Measurements from ENCODE around the gene ST8SIA5. TPM values are rescaled to one million over a fixed set of nuclear protein-coding genes. Genes with fewer than 3 reads are reported as not detected.

ST8SIA5 gene
- total RNA-seq, 1 donor from 2014 or later, result 2.1 TPM

GRCh38 chr18:46750626-46751025 lies 6.2 kb downstream of the ST8SIA5 start:
- Histone ChIP-seq H3K9ac (ENCODE audit: low read depth in 1 of 3, low read length in 3 of 3) (no peak overlapping the region), H3K9me3 (ENCODE audit: control insufficient read depth in 3 of 3, low read length in 3 of 3) (no peaks in the 10 kb centered on the region), H3K27me3 (ENCODE audit: control insufficient read depth in 3 of 3, insufficient read depth in 3 of 3, low read length in 3 of 3) (peaks cover 0 to 3% (median 0%) of the 10 kb centered on the region in 3 donors), H3K4me1 (ENCODE audit: control insufficient read depth in 3 of 3, insufficient read depth in 3 of 3, low read length in 3 of 3) (peaks cover 0 to 24% (median 15%) of the 10 kb centered on the region in 3 donors), H3K36me3 (ENCODE audit: control insufficient read depth in 3 of 3, insufficient read depth in 3 of 3, low read length in 3 of 3) (no peaks in the 10 kb centered on the region), H3K4me3 (ENCODE audit: low read length in 3 of 3) (no peak overlapping the region), H3K27ac (ENCODE audit: low read depth, low read length) (no peak overlapping the region)

GRCh38 chr18:46748466-46748865 lies 8.4 kb downstream of the ST8SIA5 start:
- H3K27ac ChIP-seq (ENCODE audit: low read depth, low read length), result no peak overlapping the region
- no peak overlapping the region for H3K9ac ChIP-seq (ENCODE audit: low read depth in 1 of 3, low read length in 3 of 3)
- no peaks in the 10 kb centered on the region for H3K36me3 ChIP-seq (ENCODE audit: control insufficient read depth in 3 of 3, insufficient read depth in 3 of 3, low read length in 3 of 3)
- no peaks in the 10 kb centered on the region for H3K27me3 ChIP-seq (ENCODE audit: control insufficient read depth in 3 of 3, insufficient read depth in 3 of 3, low read length in 3 of 3)
- H3K9me3 ChIP-seq (ENCODE audit: control insufficient read depth in 3 of 3, low read length in 3 of 3), result no peaks in the 10 kb centered on the region
- H3K4me1 ChIP-seq (ENCODE audit: control insufficient read depth in 3 of 3, insufficient read depth in 3 of 3, low read length in 3 of 3), result peaks cover 0 to 5% (median 0%) of the 10 kb centered on the region in 3 donors
- no peak overlapping the region for H3K4me3 ChIP-seq (ENCODE audit: low read length in 3 of 3)

- Histone ChIP-seq H3K9me3 (ENCODE audit: control insufficient read depth in 3 of 3, low read length in 3 of 3) (no peaks in the 10 kb centered on the region), H3K36me3 (ENCODE audit: control insufficient read depth in 3 of 3, insufficient read depth in 3 of 3, low read length in 3 of 3) (no peaks in the 10 kb centered on the region), H3K27me3 (ENCODE audit: control insufficient read depth in 3 of 3, insufficient read depth in 3 of 3, low read length in 3 of 3) (no peaks in the 10 kb centered on the region), H3K9ac (ENCODE audit: low read depth in 1 of 3, low read length in 3 of 3) (no peak overlapping the region), H3K4me1 (ENCODE audit: control insufficient read depth in 3 of 3, insufficient read depth in 3 of 3, low read length in 3 of 3) (no peaks in the 10 kb centered on the region), H3K27ac (ENCODE audit: low read depth, low read length) (no peak overlapping the region), H3K4me3 (ENCODE audit: low read length in 3 of 3) (no peak overlapping the region)
These were observed 16.8 kb downstream of the ST8SIA5 start for GRCh38 chr18:46740046-46740445.

GRCh38 chr18:46738491-46738890 lies 18.4 kb downstream of the ST8SIA5 start:
- no peak overlapping the region for H3K9ac ChIP-seq (ENCODE audit: low read depth in 1 of 3, low read length in 3 of 3)
- no peaks in the 10 kb centered on the region for H3K9me3 ChIP-seq (ENCODE audit: control insufficient read depth in 3 of 3, low read length in 3 of 3)

GRCh38 chr18:46736736-46737135 lies 20.1 kb downstream of the ST8SIA5 start:
- Histone ChIP-seq H3K9me3 (ENCODE audit: control insufficient read depth in 3 of 3, low read length in 3 of 3) (no peaks in the 10 kb centered on the region), H3K4me3 (ENCODE audit: low read length in 3 of 3) (no peak overlapping the region)

More at GRCh38 chr18:46738491-46738890, 18.4 kb downstream of the ST8SIA5 start:
- Histone ChIP-seq H3K27ac (ENCODE audit: low read depth, low read length) (no peak overlapping the region), H3K4me3 (ENCODE audit: low read length in 3 of 3) (no peak overlapping the region), H3K36me3 (ENCODE audit: control insufficient read depth in 3 of 3, insufficient read depth in 3 of 3, low read length in 3 of 3) (no peaks in the 10 kb centered on the region), H3K4me1 (ENCODE audit: control insufficient read depth in 3 of 3, insufficient read depth in 3 of 3, low read length in 3 of 3) (no peaks in the 10 kb centered on the region), H3K27me3 (ENCODE audit: control insufficient read depth in 3 of 3, insufficient read depth in 3 of 3, low read length in 3 of 3) (no peaks in the 10 kb centered on the region)

GRCh38 chr18:46736135-46736534 lies 20.7 kb downstream of the ST8SIA5 start:
- Histone ChIP-seq H3K36me3 (ENCODE audit: control insufficient read depth in 3 of 3, insufficient read depth in 3 of 3, low read length in 3 of 3) (no peaks in the 10 kb centered on the region), H3K4me1 (ENCODE audit: control insufficient read depth in 3 of 3, insufficient read depth in 3 of 3, low read length in 3 of 3) (no peaks in the 10 kb centered on the region), H3K27me3 (ENCODE audit: control insufficient read depth in 3 of 3, insufficient read depth in 3 of 3, low read length in 3 of 3) (no peaks in the 10 kb centered on the region)

More at GRCh38 chr18:46736736-46737135, 20.1 kb downstream of the ST8SIA5 start:
- H3K9ac ChIP-seq (ENCODE audit: low read depth in 1 of 3, low read length in 3 of 3), result no peak overlapping the region
- no peaks in the 10 kb centered on the region for H3K36me3 ChIP-seq (ENCODE audit: control insufficient read depth in 3 of 3, insufficient read depth in 3 of 3, low read length in 3 of 3)
- no peaks in the 10 kb centered on the region for H3K4me1 ChIP-seq (ENCODE audit: control insufficient read depth in 3 of 3, insufficient read depth in 3 of 3, low read length in 3 of 3)
- no peak overlapping the region for H3K27ac ChIP-seq (ENCODE audit: low read depth, low read length)
- no peaks in the 10 kb centered on the region for H3K27me3 ChIP-seq (ENCODE audit: control insufficient read depth in 3 of 3, insufficient read depth in 3 of 3, low read length in 3 of 3)

GRCh38 chr18:46734981-46735380 lies 21.9 kb downstream of the ST8SIA5 start:
- Histone ChIP-seq H3K36me3 (ENCODE audit: control insufficient read depth in 3 of 3, insufficient read depth in 3 of 3, low read length in 3 of 3) (peaks cover 0 to under 1% (median 0%) of the 10 kb centered on the region in 3 donors), H3K4me3 (ENCODE audit: low read length in 3 of 3) (no peak overlapping the region), H3K9me3 (ENCODE audit: control insufficient read depth in 3 of 3, low read length in 3 of 3) (peaks cover 0 to 9% (median 3%) of the 10 kb centered on the region in 3 donors), H3K9ac (ENCODE audit: low read depth in 1 of 3, low read length in 3 of 3) (no peak overlapping the region), H3K27ac (ENCODE audit: low read depth, low read length) (no peak overlapping the region), H3K4me1 (ENCODE audit: control insufficient read depth in 3 of 3, insufficient read depth in 3 of 3, low read length in 3 of 3) (no peaks in the 10 kb centered on the region), H3K27me3 (ENCODE audit: control insufficient read depth in 3 of 3, insufficient read depth in 3 of 3, low read length in 3 of 3) (no peaks in the 10 kb centered on the region)

More at GRCh38 chr18:46736135-46736534, 20.7 kb downstream of the ST8SIA5 start:
- Histone ChIP-seq H3K9ac (ENCODE audit: low read depth in 1 of 3, low read length in 3 of 3) (no peak overlapping the region), H3K4me3 (ENCODE audit: low read length in 3 of 3) (no peak overlapping the region), H3K9me3 (ENCODE audit: control insufficient read depth in 3 of 3, low read length in 3 of 3) (no peaks in the 10 kb centered on the region), H3K27ac (ENCODE audit: low read depth, low read length) (no peak overlapping the region)

GRCh38 chr18:46733872-46734271 lies 23.0 kb downstream of the ST8SIA5 start:
- H3K4me1 ChIP-seq (ENCODE audit: control insufficient read depth in 3 of 3, insufficient read depth in 3 of 3, low read length in 3 of 3), result no peaks in the 10 kb centered on the region

GRCh38 chr18:46732801-46733200 lies 24.1 kb downstream of the ST8SIA5 start:
- H3K27me3 ChIP-seq (ENCODE audit: control insufficient read depth in 3 of 3, insufficient read depth in 3 of 3, low read length in 3 of 3), result no peaks in the 10 kb centered on the region

More at GRCh38 chr18:46733872-46734271, 23.0 kb downstream of the ST8SIA5 start:
- Histone ChIP-seq H3K9ac (ENCODE audit: low read depth in 1 of 3, low read length in 3 of 3) (no peak overlapping the region), H3K4me3 (ENCODE audit: low read length in 3 of 3) (no peak overlapping the region), H3K36me3 (ENCODE audit: control insufficient read depth in 3 of 3, insufficient read depth in 3 of 3, low read length in 3 of 3) (peaks cover 0 to 6% (median 0%) of the 10 kb centered on the region in 3 donors), H3K27ac (ENCODE audit: low read depth, low read length) (no peak overlapping the region), H3K27me3 (ENCODE audit: control insufficient read depth in 3 of 3, insufficient read depth in 3 of 3, low read length in 3 of 3) (no peaks in the 10 kb centered on the region), H3K9me3 (ENCODE audit: control insufficient read depth in 3 of 3, low read length in 3 of 3) (peaks cover 2 to 14% (median 3%) of the 10 kb centered on the region in 3 donors)

GRCh38 chr18:46732201-46732600 lies 24.7 kb downstream of the ST8SIA5 start:
- Histone ChIP-seq H3K4me3 (ENCODE audit: low read length in 3 of 3) (no peak overlapping the region), H3K27ac (ENCODE audit: low read depth, low read length) (no peak overlapping the region), H3K9me3 (ENCODE audit: control insufficient read depth in 3 of 3, low read length in 3 of 3) (peaks cover 2 to 14% (median 3%) of the 10 kb centered on the region in 3 donors), H3K4me1 (ENCODE audit: control insufficient read depth in 3 of 3, insufficient read depth in 3 of 3, low read length in 3 of 3) (no peaks in the 10 kb centered on the region), H3K36me3 (ENCODE audit: control insufficient read depth in 3 of 3, insufficient read depth in 3 of 3, low read length in 3 of 3) (peaks cover 0 to 6% (median 0%) of the 10 kb centered on the region in 3 donors), H3K27me3 (ENCODE audit: control insufficient read depth in 3 of 3, insufficient read depth in 3 of 3, low read length in 3 of 3) (no peaks in the 10 kb centered on the region), H3K9ac (ENCODE audit: low read depth in 1 of 3, low read length in 3 of 3) (no peak overlapping the region)

More at GRCh38 chr18:46732801-46733200, 24.1 kb downstream of the ST8SIA5 start:
- Histone ChIP-seq H3K9me3 (ENCODE audit: control insufficient read depth in 3 of 3, low read length in 3 of 3) (peaks cover 2 to 14% (median 3%) of the 10 kb centered on the region in 3 donors), H3K27ac (ENCODE audit: low read depth, low read length) (no peak overlapping the region), H3K4me1 (ENCODE audit: control insufficient read depth in 3 of 3, insufficient read depth in 3 of 3, low read length in 3 of 3) (no peaks in the 10 kb centered on the region), H3K4me3 (ENCODE audit: low read length in 3 of 3) (no peak overlapping the region), H3K36me3 (ENCODE audit: control insufficient read depth in 3 of 3, insufficient read depth in 3 of 3, low read length in 3 of 3) (peaks cover 0 to 6% (median 0%) of the 10 kb centered on the region in 3 donors), H3K9ac (ENCODE audit: low read depth in 1 of 3, low read length in 3 of 3) (no peak overlapping the region)

Measured in skeletal muscle tissue (tissue), 4 donors.